B cell (primary cell): Measurements from ENCODE around the gene GNA14. TPM values are rescaled to one million over a fixed set of nuclear protein-coding genes. Genes with fewer than 3 reads are reported as not detected.

Experiments
- ATAC-seq: fragments of 200-7000 bp; cut with Tn5 transposase; one replicate; pipeline ENCODE4 v1.10.0; 2021; ENCODE audit warnings: low read depth, mild to moderate bottlenecking, moderate number of reproducible peaks, moderate library complexity
- CTCF ChIA-PET: fragments of 350-600 bp; sonication (Branson Sonifier 250); formaldehyde crosslinking; loops from one replicate; lab custom pipeline; 2021; ENCODE audit warnings: antibody characterized with exemption, inconsistent platforms; lab: Charles Lee
- POLR2A ChIA-PET: fragments of 350-600 bp; sonication (Branson Sonifier 250); formaldehyde crosslinking; loops from one replicate; lab custom pipeline; 2021; ENCODE audit warnings: antibody characterized with exemption; lab: Charles Lee
- DNase-seq: peaks from one replicate; pipeline ENCODE4 v3.0.0; 2013
- H2AFZ ChIP-seq: 2 replicates; pipeline ENCODE4 v1.6.1; 2012; ENCODE audit warnings: mild to moderate bottlenecking, low read depth, low read length; ENCODE audit not compliant: insufficient read depth, poor library complexity, severe bottlenecking
- H3K27ac ChIP-seq, 2 donors: 1 replicate in 1 of 2; 2 replicates in 1 of 2; pipeline ENCODE4 v1.5.1; 2012 to 2013; ENCODE audit warnings: low read length in 2 of 2, mild to moderate bottlenecking in 2 of 2, moderate library complexity in 1 of 2
- H3K27me3 ChIP-seq, 4 experiments: fragments of 200-600 bp in 1 of 4; sonication (generic) in 1 of 4; replicated peaks in 1 of 4; 1 replicate in 2 of 4; 2 replicates in 2 of 4; pipeline versions ENCODE4 v1.6.1 to v1.7.0; 2013 to 2016; ENCODE audit warnings: low read length in 3 of 4, mild to moderate bottlenecking in 2 of 4, mixed read lengths in 1 of 4, moderate library complexity in 1 of 4; ENCODE audit not compliant: insufficient read depth in 4 of 4, control insufficient read depth in 3 of 4; ENCODE audit errors: control extremely low read depth in 1 of 4
- H3K36me3 ChIP-seq, 2 experiments: replicated peaks in 1 of 2; 1 replicate in 1 of 2; 2 replicates in 1 of 2; pipeline versions ENCODE4 v1.6.1 to v1.7.1; 2013; ENCODE audit warnings: low read length in 1 of 2; ENCODE audit not compliant: insufficient read depth in 2 of 2, control insufficient read depth in 1 of 2; ENCODE audit errors: control extremely low read depth in 1 of 2, extremely low read depth in 1 of 2
- H3K4me1 ChIP-seq, 2 donors: fragments of 200-600 bp in 1 of 2; sonication (generic) in 1 of 2; 1 replicate in 1 of 2; 2 replicates in 1 of 2; pipeline versions ENCODE4 v1.5.1 to v1.6.1; 2013 to 2017; ENCODE audit warnings: low read length in 2 of 2; ENCODE audit not compliant: control insufficient read depth in 2 of 2, insufficient read depth in 2 of 2
- H3K4me2 ChIP-seq: replicated peaks from 2 replicates; pipeline ENCODE3; 2012; ENCODE audit warnings: mild to moderate bottlenecking, low read depth, low read length; ENCODE audit not compliant: poor library complexity, severe bottlenecking
- H3K4me3 ChIP-seq, 5 experiments: fragments of 200-600 bp in 1 of 5; sonication (generic) in 1 of 5; 1 replicate in 3 of 5; 2 replicates in 2 of 5; pipeline versions ENCODE4 v1.5.1 to v1.7.0; 2011 to 2016; ENCODE audit warnings: low read length in 4 of 5, mild to moderate bottlenecking in 4 of 5, low read depth in 2 of 5, control low read depth in 1 of 5, moderate library complexity in 1 of 5; ENCODE audit not compliant: insufficient read depth in 1 of 5; ENCODE audit errors: control extremely low read depth in 1 of 5, extremely low read depth in 1 of 5
- H3K79me2 ChIP-seq: fragments of 200-600 bp; sonication (generic); one replicate; pipeline ENCODE4 v1.6.0; 2016; ENCODE audit warnings: low read length; ENCODE audit not compliant: control insufficient read depth, insufficient read depth
- H3K9ac ChIP-seq: fragments of 200-600 bp; sonication (generic); 2 replicates; pipeline ENCODE4 v1.6.1; 2017; ENCODE audit warnings: mild to moderate bottlenecking, low read length, moderate library complexity
- H3K9me3 ChIP-seq, 3 donors: one replicate each; pipeline versions ENCODE4 v1.6.1 to v1.7.1; 2013; ENCODE audit warnings: low read length in 2 of 3; ENCODE audit not compliant: control insufficient read depth in 2 of 3, insufficient read depth in 1 of 3; ENCODE audit errors: control extremely low read depth in 1 of 3
- H4K20me1 ChIP-seq: 2 replicates; pipeline ENCODE4 v1.6.0; 2012; ENCODE audit warnings: mild to moderate bottlenecking, low read length; ENCODE audit not compliant: insufficient read depth, control insufficient read depth, poor library complexity, severe bottlenecking
- H3K27ac Mint-ChIP-seq: one replicate; pipeline ENCODE4 v1.8.0; 2021; ENCODE audit warnings: mixed read lengths
- H3K27me3 Mint-ChIP-seq: one replicate; pipeline ENCODE4 v1.8.0; 2021; ENCODE audit warnings: mixed read lengths
- H3K4me1 Mint-ChIP-seq: one replicate; pipeline ENCODE4 v1.8.0; 2021; ENCODE audit warnings: mixed read lengths
- H3K4me3 Mint-ChIP-seq: one replicate; pipeline ENCODE4 v1.8.0; 2021; ENCODE audit warnings: mixed read lengths
- H3K9me3 Mint-ChIP-seq: one replicate; pipeline ENCODE4 v1.8.0; 2022; ENCODE audit warnings: mixed read lengths; ENCODE audit not compliant: insufficient read depth
- CTCF ChIP-seq: fragments of 200-600 bp; IDR thresholded peaks from one replicate; pipeline ENCODE4 v1.8.0; 2022; ENCODE audit warnings: antibody characterized with exemption, mild to moderate bottlenecking
- EZH2 ChIP-seq: IDR thresholded peaks from 2 replicates; pipeline ENCODE4 v1.6.1; 2012; ENCODE audit warnings: borderline replicate concordance, low read depth, mild to moderate bottlenecking, moderate library complexity, low read length; ENCODE audit not compliant: insufficient read depth, poor library complexity, severe bottlenecking
- WGBS: methylation state at CpG from one replicate; pipeline ENCODE4 v1.1.5; 2013; ENCODE audit warnings: missing lambda C conversion rate; ENCODE audit not compliant: insufficient coverage; 5-methylcytosine and 5-hydroxymethylcytosine counted together
- intact Hi-C: fragments of 100-400 bp; cut with micrococcal nuclease; formaldehyde crosslinking; loops from one replicate; pipeline ENCODE4 v1.10.0; 2022
- polyA plus RNA-seq: library from polyadenylated mRNA; depleted of rRNA; stranded (reverse); fragments of >200 nt; gene quantifications from 2 replicates; pipeline ENCODE4 v1.2.3, GENCODE V29; 2012
- total RNA-seq, 2 donors: library from RNA; stranded (reverse); fragments of 120-200 nt in 1 of 2; gene quantifications; 1 replicate in 1 of 2; 2 replicates in 1 of 2; pipeline versions ENCODE4 v1.2.3 to v1.2.4, GENCODE V29; 2013 to 2022

The GNA14 gene
- total and polyA plus RNA-seq, 2 donors (not counting 1 experiment from before 2014, with no cell fraction given), result not detected

- Histone ChIP-seq H3K79me2 (no peaks in the 10 kb centered on the region), H3K4me2 (no peak overlapping the region), H3K4me3 (no peak overlapping the region), H3K4me1 (no peaks in the 10 kb centered on the region), H2AFZ (no peak overlapping the region), H3K9me3 (no peaks in the 10 kb centered on the region), H3K9ac (no peak overlapping the region), H3K27ac (no peak overlapping the region), H3K27me3 (no peaks in the 10 kb centered on the region), H4K20me1 (no peaks in the 10 kb centered on the region), H3K36me3 (no peaks in the 10 kb centered on the region)
- intact Hi-C loops, result no loop called here
- ChIA-PET POLR2A (no interaction called here), CTCF (interaction anchor here (1.6 kb wide), 1 partner anchor 30 kb away, joined by 4 read pairs; no protein-coding TSS in a partner anchor)
- ATAC-seq, result no peak
- H3K27me3 Mint-ChIP-seq, result peaks cover 4% of the 10 kb centered on the region
- no CpG with 5 or more reads among the region's 3 CpGs for WGBS
- no peak overlapping the region for H3K27ac Mint-ChIP-seq
- peaks cover 3% of the 10 kb centered on the region for H3K9me3 Mint-ChIP-seq
- H3K4me3 Mint-ChIP-seq, result no peak overlapping the region
- no peak for DNase-seq
- H3K4me1 Mint-ChIP-seq, result no peaks in the 10 kb centered on the region
- TF ChIP-seq CTCF (no peak), EZH2 (no peak)
Measured at GRCh38 chr9:77426712-77427111, 221.4 kb downstream of the GNA14 start.

GRCh38 chr9:77424993-77425392 lies 223.1 kb downstream of the GNA14 start:
- POLR2A ChIA-PET, result no interaction called here
- no peaks in the 10 kb centered on the region for H3K4me1 ChIP-seq
- no peak for TF ChIP-seq CTCF
- no peak for TF ChIP-seq EZH2
- H3K9me3 ChIP-seq, result no peaks in the 10 kb centered on the region
- H3K4me3 ChIP-seq, result no peak overlapping the region
- no peak overlapping the region for H3K27ac ChIP-seq
- H3K4me2 ChIP-seq, result no peak overlapping the region
- intact Hi-C loops, result no loop called here
- Mint-ChIP-seq H3K27me3 (peaks cover 4% of the 10 kb centered on the region), H3K9me3 (peaks cover 3% of the 10 kb centered on the region), H3K27ac (no peak overlapping the region), H3K4me3 (no peak overlapping the region), H3K4me1 (no peaks in the 10 kb centered on the region)
- CTCF ChIA-PET, result interaction anchor here (3.7 kb wide), 1 partner anchor 8 kb away, joined by 11 read pairs; no protein-coding TSS in a partner anchor
- 56% methylated on average over 2 of the region's 2 CpGs for WGBS
- H4K20me1 ChIP-seq, result no peaks in the 10 kb centered on the region
- H3K9ac ChIP-seq, result no peak overlapping the region
- H3K36me3 ChIP-seq, result no peaks in the 10 kb centered on the region
- DNase-seq (no peak), ATAC-seq (no peak)
- H3K27me3 ChIP-seq, result no peaks in the 10 kb centered on the region
- no peaks in the 10 kb centered on the region for H3K79me2 ChIP-seq
- H2AFZ ChIP-seq, result no peak overlapping the region
